Stimulated activated CD8-positive, alpha-beta memory T cell treated with anti-CD3 and anti-CD28 coated beads, Interleukin-12 subunit alpha, Interleukin-12 subunit beta, amount 100 ng/mL, for 24 hours (primary cell): ENCODE results near the gene SCD5.
"Not testable (repeated sequence)": the region's sequence is repeated elsewhere in the genome, so short reads cannot be mapped to it uniquely, and the experiment has no call there.

ENCODE experiments used
- DNase-seq: peaks from one replicate; pipeline ENCODE4 v3.0.0-alpha.2; 2020; ENCODE audit errors: extremely low read depth

The SCD5 gene

DNA sequence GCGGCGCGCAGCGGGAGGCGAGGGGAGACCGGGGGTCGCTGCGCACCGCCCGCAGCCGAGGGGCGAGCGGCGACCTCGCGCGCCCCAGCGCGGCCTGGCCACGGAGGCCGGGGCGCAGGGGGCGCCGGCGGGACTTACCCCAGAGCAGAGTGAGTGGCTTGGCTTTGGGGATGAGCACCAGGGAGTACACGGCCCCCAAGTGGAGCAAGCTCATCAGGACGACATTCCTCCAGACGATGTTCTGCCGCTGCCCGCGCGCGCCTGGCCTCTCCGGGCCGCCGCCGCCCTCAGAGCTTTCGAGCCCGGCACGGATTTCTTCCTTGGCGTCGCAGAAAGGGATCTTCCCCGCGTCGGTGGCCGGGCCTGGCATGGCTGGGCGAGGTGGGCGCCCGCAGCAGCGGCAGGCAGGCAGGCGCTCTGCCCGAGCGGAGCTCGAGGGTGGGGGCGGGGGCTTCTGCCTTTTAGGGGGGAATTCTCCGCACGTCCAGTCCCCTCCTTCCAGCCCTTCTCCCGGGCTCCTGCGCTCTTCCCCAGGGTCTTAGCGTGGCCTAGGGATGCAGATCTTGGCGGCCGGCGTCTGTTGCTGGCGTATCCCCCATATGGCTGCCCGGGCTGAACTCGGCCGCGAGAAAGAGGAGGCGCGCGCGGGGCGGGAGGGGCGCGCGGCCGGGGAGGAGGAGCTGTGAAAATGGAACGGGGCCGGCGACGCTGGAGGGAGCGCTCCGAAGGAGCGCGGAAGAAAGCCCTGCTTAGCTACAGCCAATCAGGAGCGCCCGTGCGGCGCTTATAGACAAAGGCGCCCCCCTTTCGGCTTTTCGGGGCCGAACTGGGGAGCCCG, at the start of gene SCD5:
TSS of gene SCD5 (minus strand) at position 629 of the 838 bp plus-strand sequence. CDS start at position 370, 259 bp downstream.
- peak; percentile 30 for DNase-seq

- DNase-seq: no peak
Observed at GRCh38 chr4:82842593-82842992, 44.0 kb upstream of the SCD5 start.

GRCh38 chr4:82839624-82840023, 41.0 kb upstream of the SCD5 start:
- DNase-seq: no peak

GRCh38 chr4:82833696-82834313, 35.2 kb upstream of the SCD5 start:
- no peak for DNase-seq

DNA sequence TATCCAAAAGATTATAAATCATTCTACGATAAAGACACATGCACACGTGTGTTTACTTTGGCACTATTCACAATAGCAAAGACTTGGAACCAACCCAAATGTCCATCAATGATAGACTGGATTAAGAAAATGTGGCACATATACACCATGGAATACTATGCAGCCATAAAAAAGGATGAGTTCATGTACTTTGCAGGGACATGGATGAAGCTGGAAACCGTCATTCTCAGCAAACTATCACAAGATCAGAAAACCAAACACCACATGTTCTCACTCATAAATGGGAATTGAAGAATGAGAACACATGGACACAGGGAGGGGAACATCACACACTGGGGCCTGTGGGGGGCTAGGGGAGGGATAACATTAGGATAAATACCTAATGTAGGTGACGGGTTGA, 34.5 kb upstream of the SCD5 start:
- DNase-seq: not testable (repeated sequence)

GRCh38 chr4:82825425-82825824, 26.8 kb upstream of the SCD5 start:
- DNase-seq: no peak

DNA sequence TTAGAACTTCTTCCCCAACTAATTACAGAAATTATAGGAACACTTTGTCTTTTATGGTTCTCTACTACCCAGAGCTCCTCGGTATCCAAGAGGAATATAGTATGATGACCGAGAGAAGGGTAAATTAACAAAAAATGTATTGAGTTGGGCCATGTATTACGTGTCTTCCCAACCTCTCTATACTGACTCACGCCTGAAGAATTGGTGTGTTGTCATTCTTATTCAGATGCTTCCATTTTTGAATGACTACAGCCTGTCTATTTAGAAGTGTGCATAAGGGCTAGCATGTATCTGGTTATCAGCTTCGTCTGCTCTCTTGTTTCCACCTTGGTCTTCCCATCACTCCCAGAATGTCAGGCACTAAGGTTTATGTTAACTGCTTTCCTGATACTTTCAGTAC, 24.5 kb upstream of the SCD5 start:
- no peak for DNase-seq

DNA sequence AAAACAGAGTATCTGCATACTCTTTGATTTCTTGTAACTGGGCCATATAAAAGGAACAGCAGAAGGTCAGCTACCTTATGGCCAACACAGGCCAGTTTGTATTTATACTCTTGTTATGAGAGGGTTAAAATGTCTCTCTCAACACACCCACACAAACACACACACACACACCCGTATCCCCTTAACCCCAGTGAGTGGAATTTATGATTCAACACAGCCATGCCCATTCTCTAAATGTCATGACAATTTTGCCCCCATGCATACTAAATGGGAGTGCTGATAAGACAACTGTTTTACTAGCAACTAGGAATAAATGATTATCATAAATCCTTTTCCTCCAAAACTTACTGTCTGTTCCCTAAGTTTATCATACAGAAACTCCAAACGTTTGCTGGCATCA, 22.1 kb upstream of the SCD5 start:
- no peak for DNase-seq

- DNase-seq: no peak
Observed at GRCh38 chr4:82818664-82819662, 20.4 kb upstream of the SCD5 start.

- not testable (repeated sequence) for DNase-seq
Observed at GRCh38 chr4:82816874-82817273, 18.3 kb upstream of the SCD5 start.

GRCh38 chr4:82814034-82814433, 15.4 kb upstream of the SCD5 start:
- DNase-seq: no peak

DNA sequence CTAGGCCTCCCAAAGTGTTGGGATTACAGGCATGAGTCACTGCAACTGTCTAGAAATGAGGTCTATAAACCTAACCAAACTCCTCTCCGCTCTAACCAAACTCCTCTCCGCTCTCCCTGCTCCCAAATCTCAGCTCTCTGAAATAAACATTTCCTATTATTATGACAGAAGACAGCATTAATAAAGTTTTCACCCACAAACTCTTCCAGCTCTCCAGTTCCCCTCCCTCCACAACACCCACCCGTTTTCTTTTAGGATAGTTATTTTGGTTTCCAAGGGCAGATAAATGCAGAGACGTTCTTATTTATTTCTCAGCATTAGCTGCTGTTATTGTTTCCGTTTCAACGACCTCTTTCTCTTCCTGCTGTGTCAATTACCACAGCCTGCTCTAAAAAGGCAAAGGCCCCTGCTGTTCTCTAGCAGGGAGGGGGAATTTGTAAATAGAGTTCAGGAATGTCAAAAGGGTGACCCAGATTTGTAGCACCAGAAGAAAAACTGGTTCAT, 13.3 kb upstream of the SCD5 start:
- DNase-seq: no peak

- no peak for DNase-seq
Observed at GRCh38 chr4:82811392-82811791, 12.8 kb upstream of the SCD5 start.

DNA sequence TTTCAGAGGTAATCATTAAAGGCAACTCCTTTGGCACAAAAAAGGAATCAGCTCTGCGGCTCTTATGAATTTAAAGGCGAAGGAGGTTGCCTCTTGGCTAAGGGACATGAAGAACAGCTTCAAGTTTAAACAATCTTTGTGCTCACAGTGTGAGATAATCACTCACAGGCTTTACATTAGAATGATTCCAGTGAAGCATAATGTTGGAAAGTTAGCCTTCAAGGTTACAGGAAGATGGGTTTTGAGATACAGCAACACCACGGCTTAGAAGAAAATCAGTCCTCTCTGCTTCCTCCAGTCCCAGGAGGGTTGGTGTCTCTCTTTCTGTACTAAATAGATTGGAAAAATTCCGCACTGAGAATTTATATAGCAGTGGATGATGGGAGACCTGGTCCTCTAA, 11.6 kb upstream of the SCD5 start:
- no peak for DNase-seq

GRCh38 chr4:82809619-82810018, 11.0 kb upstream of the SCD5 start:
- no peak for DNase-seq

DNA sequence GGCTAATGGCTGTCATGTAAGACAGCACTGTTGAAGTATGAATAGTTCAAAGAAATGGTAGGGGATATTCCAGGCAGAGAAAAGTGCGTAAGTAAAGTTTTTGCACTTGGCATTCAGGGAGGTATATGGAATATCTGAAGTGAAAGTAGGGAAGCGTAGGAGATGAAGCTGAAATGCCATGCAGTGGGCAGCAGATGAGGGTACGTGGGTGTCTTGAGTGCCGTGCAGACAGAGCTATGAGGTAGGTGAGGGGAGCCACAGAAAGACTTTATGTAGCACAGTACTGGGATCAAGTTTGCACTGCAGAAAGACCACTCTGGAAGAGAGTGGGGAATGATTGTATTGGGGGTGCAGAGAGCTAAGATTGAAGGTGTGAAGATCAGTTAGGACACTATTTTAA, 5.2 kb upstream of the SCD5 start:
- DNase-seq: no peak

- DNase-seq: no peak
Observed at GRCh38 chr4:82802911-82803310, 4.3 kb upstream of the SCD5 start.

- no peak for DNase-seq
Observed at GRCh38 chr4:82801910-82802521, 3.4 kb upstream of the SCD5 start.

DNA sequence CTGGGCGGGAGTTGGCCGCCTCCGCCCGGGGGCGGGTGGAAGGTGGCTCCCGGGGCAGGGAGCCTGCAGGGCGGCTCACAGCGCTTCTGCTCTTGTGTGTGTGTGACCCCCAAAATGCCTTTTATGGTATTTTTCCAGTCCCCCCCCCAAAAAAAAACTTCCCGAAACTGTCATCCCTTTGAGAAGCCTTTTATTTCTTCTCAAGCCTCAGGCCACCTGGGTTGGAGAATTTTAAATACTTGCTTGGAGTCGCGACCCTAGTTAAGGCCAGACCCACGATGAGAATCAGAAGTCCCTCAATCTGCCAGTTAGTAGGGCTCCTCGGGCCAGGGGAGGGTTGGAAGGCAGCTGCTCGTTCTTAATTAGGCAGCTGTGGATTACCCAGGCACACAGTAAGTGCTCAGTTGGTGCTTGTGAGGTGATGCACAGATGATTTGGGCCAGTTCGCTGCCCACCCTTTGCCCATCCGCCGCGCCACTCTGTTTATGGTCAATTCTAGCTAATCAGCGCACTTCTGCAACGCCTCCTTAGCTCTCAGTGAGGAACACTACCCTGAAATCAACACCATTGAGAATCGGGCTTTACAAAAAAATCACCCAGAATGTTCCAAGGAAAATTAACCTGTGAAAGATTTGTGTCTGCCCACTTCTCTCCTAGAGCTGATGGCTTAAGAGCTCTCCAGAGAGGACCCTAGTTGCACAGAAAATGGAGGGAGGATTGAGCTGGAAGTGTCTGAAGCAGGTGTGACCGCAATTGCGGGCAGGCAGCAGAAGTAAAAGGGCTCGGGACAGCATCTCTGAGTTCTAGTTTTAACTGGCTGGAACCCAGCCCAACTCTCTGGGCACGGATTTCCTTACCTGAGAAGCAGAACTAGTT, 648 bp upstream of the SCD5 start:
- no peak for DNase-seq

DNA sequence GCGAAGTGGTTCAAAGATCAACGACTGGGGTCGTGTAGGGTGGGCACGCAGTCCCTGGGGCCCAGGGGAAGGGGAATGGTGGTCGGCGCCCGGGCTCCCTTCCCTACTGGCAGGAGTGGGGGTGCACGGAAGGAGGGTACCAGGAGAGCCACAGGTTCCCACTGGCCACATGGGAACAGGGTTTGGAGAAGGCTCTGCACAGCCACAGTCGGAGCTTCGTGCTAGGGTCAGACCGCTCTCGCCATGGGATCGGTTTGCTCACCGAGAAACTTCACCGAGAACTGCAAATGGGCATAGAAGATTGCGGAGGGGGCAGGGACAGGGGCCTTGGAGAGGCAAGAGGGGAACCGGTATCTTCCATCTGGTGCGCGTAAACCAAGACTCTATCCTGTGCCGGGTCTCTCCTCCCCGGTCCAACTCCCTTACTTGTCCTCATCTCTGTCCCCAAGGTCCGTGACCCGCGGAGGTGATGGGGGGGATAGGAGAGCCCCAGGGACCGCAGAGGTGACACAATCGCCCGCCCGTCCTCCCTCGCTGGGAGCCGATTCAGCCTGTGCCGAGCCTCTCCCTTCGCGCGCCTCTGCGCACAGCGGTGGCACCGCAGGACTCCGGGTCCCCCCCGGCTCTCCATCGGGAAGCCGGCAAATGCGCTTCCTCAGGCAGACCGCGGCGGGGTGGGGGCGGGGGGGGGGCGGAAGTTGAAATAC, 1.0 kb downstream of the SCD5 start:
- DNase-seq: no peak
